Measurements from ENCODE around the gene VPREB1.
A peak's percentile ranks its signal among the peaks of the same experiment; 100 is the strongest.
"Not testable (repeated sequence)": the region's sequence is repeated elsewhere in the genome, so short reads cannot be mapped to it uniquely, and the experiment has no call there.

Gene VPREB1

GRCh38 chr22:22248878-22249277, 4.3 kb downstream of the VPREB1 start:
- Mint-ChIP-seq H3K9me3 (no peaks in the 10 kb centered on the region), H3K4me3 (peak overlapping the region; percentile 11), H3K36me3 (ENCODE audit: low read depth) (no peaks in the 10 kb centered on the region), H3K4me1 (ENCODE audit: low read depth) (peaks cover 19% of the 10 kb centered on the region), H3K27ac (peak overlapping the region; percentile 57), H3K27me3 (ENCODE audit: low read depth) (no peaks in the 10 kb centered on the region)

GRCh38 chr22:22250651-22251050, 6.1 kb downstream of the VPREB1 start:
- peaks cover 15% of the 10 kb centered on the region for H3K4me1 Mint-ChIP-seq (ENCODE audit: low read depth)
- not testable (repeated sequence) for H3K36me3 Mint-ChIP-seq (ENCODE audit: low read depth); H3K9me3 Mint-ChIP-seq; H3K27ac Mint-ChIP-seq; H3K4me3 Mint-ChIP-seq; H3K27me3 Mint-ChIP-seq (ENCODE audit: low read depth)

- H3K36me3 Mint-ChIP-seq (ENCODE audit: low read depth); H3K4me3 Mint-ChIP-seq; H3K9me3 Mint-ChIP-seq; H3K27me3 Mint-ChIP-seq (ENCODE audit: low read depth); H3K27ac Mint-ChIP-seq; H3K4me1 Mint-ChIP-seq (ENCODE audit: low read depth): not testable (repeated sequence)
Observed at GRCh38 chr22:22256133-22256532, 11.5 kb downstream of the VPREB1 start.

- not testable (repeated sequence) for H3K4me1 Mint-ChIP-seq (ENCODE audit: low read depth); H3K36me3 Mint-ChIP-seq (ENCODE audit: low read depth)
Observed at GRCh38 chr22:22258597-22259415, 14.2 kb downstream of the VPREB1 start.

GRCh38 chr22:22260169-22260568, 15.6 kb downstream of the VPREB1 start:
- not testable (repeated sequence) for H3K36me3 Mint-ChIP-seq (ENCODE audit: low read depth); H3K27ac Mint-ChIP-seq; H3K4me1 Mint-ChIP-seq (ENCODE audit: low read depth)

More at GRCh38 chr22:22258597-22259415, 14.2 kb downstream of the VPREB1 start:
- H3K27ac Mint-ChIP-seq; H3K27me3 Mint-ChIP-seq (ENCODE audit: low read depth); H3K9me3 Mint-ChIP-seq; H3K4me3 Mint-ChIP-seq: not testable (repeated sequence)

GRCh38 chr22:22260586-22260985, 16.0 kb downstream of the VPREB1 start:
- H3K4me1 Mint-ChIP-seq (ENCODE audit: low read depth); H3K4me3 Mint-ChIP-seq; H3K27me3 Mint-ChIP-seq (ENCODE audit: low read depth); H3K9me3 Mint-ChIP-seq; H3K36me3 Mint-ChIP-seq (ENCODE audit: low read depth); H3K27ac Mint-ChIP-seq: not testable (repeated sequence)

More at GRCh38 chr22:22260169-22260568, 15.6 kb downstream of the VPREB1 start:
- H3K9me3 Mint-ChIP-seq; H3K4me3 Mint-ChIP-seq; H3K27me3 Mint-ChIP-seq (ENCODE audit: low read depth): not testable (repeated sequence)

- H3K27ac Mint-ChIP-seq; H3K4me3 Mint-ChIP-seq; H3K27me3 Mint-ChIP-seq (ENCODE audit: low read depth); H3K9me3 Mint-ChIP-seq; H3K4me1 Mint-ChIP-seq (ENCODE audit: low read depth); H3K36me3 Mint-ChIP-seq (ENCODE audit: low read depth): not testable (repeated sequence)
Observed at GRCh38 chr22:22262332-22263074, 17.9 kb downstream of the VPREB1 start.

GRCh38 chr22:22263823-22264222, 19.2 kb downstream of the VPREB1 start:
- not testable (repeated sequence) for H3K4me1 Mint-ChIP-seq (ENCODE audit: low read depth); H3K4me3 Mint-ChIP-seq; H3K27ac Mint-ChIP-seq; H3K27me3 Mint-ChIP-seq (ENCODE audit: low read depth); H3K9me3 Mint-ChIP-seq; H3K36me3 Mint-ChIP-seq (ENCODE audit: low read depth)

GRCh38 chr22:22270036-22270676, 25.6 kb downstream of the VPREB1 start:
- not testable (repeated sequence) for H3K4me1 Mint-ChIP-seq (ENCODE audit: low read depth); H3K27me3 Mint-ChIP-seq (ENCODE audit: low read depth); H3K9me3 Mint-ChIP-seq; H3K36me3 Mint-ChIP-seq (ENCODE audit: low read depth); H3K4me3 Mint-ChIP-seq; H3K27ac Mint-ChIP-seq

- not testable (repeated sequence) for H3K36me3 Mint-ChIP-seq (ENCODE audit: low read depth); H3K27me3 Mint-ChIP-seq (ENCODE audit: low read depth); H3K4me1 Mint-ChIP-seq (ENCODE audit: low read depth); H3K27ac Mint-ChIP-seq; H3K4me3 Mint-ChIP-seq; H3K9me3 Mint-ChIP-seq
Observed at GRCh38 chr22:22277423-22277822, 32.8 kb downstream of the VPREB1 start.

- H3K27me3 Mint-ChIP-seq (ENCODE audit: low read depth); H3K9me3 Mint-ChIP-seq; H3K4me3 Mint-ChIP-seq; H3K4me1 Mint-ChIP-seq (ENCODE audit: low read depth); H3K27ac Mint-ChIP-seq; H3K36me3 Mint-ChIP-seq (ENCODE audit: low read depth): not testable (repeated sequence)
Observed at GRCh38 chr22:22284962-22285756, 40.6 kb downstream of the VPREB1 start.

- H3K4me3 Mint-ChIP-seq; H3K36me3 Mint-ChIP-seq (ENCODE audit: low read depth); H3K27ac Mint-ChIP-seq; H3K27me3 Mint-ChIP-seq (ENCODE audit: low read depth); H3K9me3 Mint-ChIP-seq; H3K4me1 Mint-ChIP-seq (ENCODE audit: low read depth): not testable (repeated sequence)
Observed at GRCh38 chr22:22286390-22287105, 42.0 kb downstream of the VPREB1 start.

- H3K4me1 Mint-ChIP-seq (ENCODE audit: low read depth); H3K9me3 Mint-ChIP-seq; H3K4me3 Mint-ChIP-seq; H3K27ac Mint-ChIP-seq; H3K36me3 Mint-ChIP-seq (ENCODE audit: low read depth); H3K27me3 Mint-ChIP-seq (ENCODE audit: low read depth): not testable (repeated sequence)
Observed at GRCh38 chr22:22287106-22287626, 42.6 kb downstream of the VPREB1 start.

- H3K36me3 Mint-ChIP-seq (ENCODE audit: low read depth); H3K9me3 Mint-ChIP-seq; H3K27ac Mint-ChIP-seq; H3K27me3 Mint-ChIP-seq (ENCODE audit: low read depth); H3K4me3 Mint-ChIP-seq; H3K4me1 Mint-ChIP-seq (ENCODE audit: low read depth): not testable (repeated sequence)
Observed at GRCh38 chr22:22289666-22290065, 45.1 kb downstream of the VPREB1 start.

Data from T-helper 1 cell treated with Interleukin-12 subunit alpha and Interleukin-12 subunit beta and Interleukin-4 antibody, amounts not matched to agents 30 μg/mL and 1 μg/mL, for 36 hours (primary cell).